Activated CD8-positive, alpha-beta memory T cell treated with anti-CD3 and anti-CD28 coated beads, Interleukin-2, amount 10 ng/mL, durations not matched to agents 7 days and 5 days (primary cell): Measurements from ENCODE around the gene GABRR3. TPM values are rescaled to one million over a fixed set of nuclear protein-coding genes. Genes with fewer than 3 reads are reported as not detected.
"Not testable (repeated sequence)": the region's sequence is repeated elsewhere in the genome, so short reads cannot be mapped to it uniquely, and the experiment has no call there.

ENCODE experiments used
- ATAC-seq: fragments of 150-1000 bp; cut with Tn5 transposase; one replicate; pipeline ENCODE4 v1.10.0; 2021; ENCODE audit warnings: moderate library complexity
- CTCF ChIA-PET: fragments of 350-600 bp; sonication (Branson Sonifier 250); formaldehyde crosslinking; loops from one replicate; lab custom pipeline; 2021; ENCODE audit warnings: antibody characterized with exemption; lab: Charles Lee
- DNase-seq: peaks from one replicate; pipeline ENCODE4 v3.0.0-alpha.2; 2020
- H3K27ac Mint-ChIP-seq: one replicate; pipeline ENCODE4 v1.8.0; 2021; ENCODE audit warnings: mild to moderate bottlenecking, mixed read lengths
- H3K27me3 Mint-ChIP-seq: one replicate; pipeline ENCODE4 v1.8.0; 2021; ENCODE audit warnings: mixed read lengths
- H3K36me3 Mint-ChIP-seq: one replicate; pipeline ENCODE4 v1.8.0; 2021; ENCODE audit warnings: mild to moderate bottlenecking, mixed read lengths
- H3K4me1 Mint-ChIP-seq: one replicate; pipeline ENCODE4 v1.8.0; 2021; ENCODE audit warnings: mixed read lengths
- H3K4me3 Mint-ChIP-seq: one replicate; pipeline ENCODE4 v1.8.0; 2021; ENCODE audit warnings: mild to moderate bottlenecking, moderate library complexity, mixed read lengths
- H3K9me3 Mint-ChIP-seq: one replicate; pipeline ENCODE4 v1.8.0; 2022; ENCODE audit warnings: low read depth, mixed read lengths
- total RNA-seq, 2 experiments: library from RNA; stranded (reverse); gene quantifications; one replicate each; pipeline ENCODE4 v1.2.3, GENCODE V29; 2021

Gene GABRR3
- total RNA-seq, 2 experiments from 2014 or later, result not detected

DNA sequence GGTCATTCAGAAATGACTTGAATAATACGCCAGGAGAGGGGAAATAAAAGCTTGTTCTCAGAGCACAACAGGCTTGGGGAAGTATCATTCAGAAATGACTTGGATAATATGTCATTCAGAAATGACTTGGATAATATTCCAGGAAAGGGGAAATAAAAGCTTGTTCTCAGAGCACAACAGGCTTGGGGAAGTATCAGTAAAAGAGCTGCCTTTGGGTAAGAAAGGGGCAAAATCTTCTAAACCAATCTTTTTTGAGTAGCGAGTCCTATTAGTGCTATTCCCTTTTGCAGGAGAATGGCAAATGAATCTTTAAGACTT is 20.9 kb downstream of the GABRR3 start:
- Mint-ChIP-seq H3K36me3 (peaks cover 4% of the 10 kb centered on the region), H3K27me3 (peaks cover 4% of the 10 kb centered on the region), H3K27ac (no peak overlapping the region), H3K9me3 (peaks cover 1% of the 10 kb centered on the region), H3K4me3 (no peak overlapping the region), H3K4me1 (peaks cover 1% of the 10 kb centered on the region)
- DNase-seq (no peak), ATAC-seq (no peak)
- CTCF ChIA-PET, result interaction anchor here (0.6 to 6.3 kb wide), 4 partner anchors 8 to 24 kb away, joined by 3 to 49 read pairs (median 6); no protein-coding TSS in a partner anchor

GRCh38 chr3:98013411-98014267 is 21.5 kb downstream of the GABRR3 start:
- peaks cover 1% of the 10 kb centered on the region for H3K9me3 Mint-ChIP-seq
- no peak overlapping the region for H3K27ac Mint-ChIP-seq
- peaks cover 4% of the 10 kb centered on the region for H3K36me3 Mint-ChIP-seq

DNA sequence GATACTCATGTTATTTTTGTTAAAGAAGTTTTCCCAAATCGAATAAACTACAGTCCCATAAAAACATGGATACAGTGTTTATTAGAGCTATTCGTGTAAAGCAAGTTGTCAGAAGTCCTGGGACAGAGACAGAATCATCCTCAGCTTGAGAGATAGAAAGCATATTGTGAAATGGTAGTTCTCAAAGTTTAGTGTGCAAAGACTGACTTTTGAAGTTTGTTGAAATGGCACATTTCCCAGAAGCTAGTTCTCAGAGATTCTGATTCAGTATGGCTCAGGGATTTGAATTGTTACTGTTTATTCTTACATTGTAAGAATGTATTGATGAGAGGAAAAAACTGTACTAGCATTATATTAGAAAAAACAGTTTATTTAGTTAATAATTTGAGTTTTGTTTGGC is 22.1 kb downstream of the GABRR3 start:
- H3K4me1 Mint-ChIP-seq, result peaks cover 10% of the 10 kb centered on the region
- CTCF ChIA-PET, result interaction anchor here (0.5 to 6.3 kb wide), 3 partner anchors 10 to 25 kb away, joined by 5 to 49 read pairs (median 8); no protein-coding TSS in a partner anchor
- no peak for DNase-seq
- H3K36me3 Mint-ChIP-seq, result peaks cover 4% of the 10 kb centered on the region
- peaks cover 1% of the 10 kb centered on the region for H3K9me3 Mint-ChIP-seq
- no peak overlapping the region for H3K27ac Mint-ChIP-seq
- H3K27me3 Mint-ChIP-seq, result peaks cover 4% of the 10 kb centered on the region
- H3K4me3 Mint-ChIP-seq, result no peak overlapping the region
- ATAC-seq, result no peak

More at GRCh38 chr3:98013411-98014267, 21.5 kb downstream of the GABRR3 start:
- Mint-ChIP-seq H3K4me3 (no peak overlapping the region), H3K27me3 (peaks cover 4% of the 10 kb centered on the region), H3K4me1 (peaks cover 6% of the 10 kb centered on the region)
- CTCF ChIA-PET, result interaction anchor here (0.6 to 6.3 kb wide), 4 partner anchors 9 to 24 kb away, joined by 3 to 49 read pairs (median 6); no protein-coding TSS in a partner anchor
- DNase-seq, result no peak
- no peak for ATAC-seq

GRCh38 chr3:98010883-98011449 is 24.1 kb downstream of the GABRR3 start:
- H3K27me3 Mint-ChIP-seq, H3K4me3 Mint-ChIP-seq, DNase-seq, ATAC-seq, H3K27ac Mint-ChIP-seq, H3K9me3 Mint-ChIP-seq, H3K36me3 Mint-ChIP-seq: not testable (repeated sequence)
- CTCF ChIA-PET, result interaction anchor here (0.9 to 6.3 kb wide), 4 partner anchors 12 to 68 kb away, joined by 3 to 49 read pairs (median 3); no protein-coding TSS in a partner anchor
- H3K4me1 Mint-ChIP-seq, result peaks cover 24% of the 10 kb centered on the region

GRCh38 chr3:98010194-98010882 is 24.8 kb downstream of the GABRR3 start:
- H3K36me3 Mint-ChIP-seq, result peaks cover 2% of the 10 kb centered on the region
- H3K9me3 Mint-ChIP-seq, result peaks cover 1% of the 10 kb centered on the region
- peaks cover 4% of the 10 kb centered on the region for H3K27me3 Mint-ChIP-seq
- DNase-seq, result no peak
- ATAC-seq, result no peak
- H3K4me3 Mint-ChIP-seq, result no peak overlapping the region
- peaks cover 24% of the 10 kb centered on the region for H3K4me1 Mint-ChIP-seq
- CTCF ChIA-PET, result interaction anchor here (1.4 to 6.3 kb wide), 3 partner anchors 12 to 67 kb away, joined by 3 to 49 read pairs (median 3); no protein-coding TSS in a partner anchor
- H3K27ac Mint-ChIP-seq, result no peak overlapping the region

- CTCF ChIA-PET, result interaction anchor here (0.6 to 3.7 kb wide), 5 partner anchors 12 to 167 kb away, joined by 3 to 13 read pairs (median 5); no protein-coding TSS in a partner anchor
- Mint-ChIP-seq H3K4me1 (peaks cover 26% of the 10 kb centered on the region), H3K4me3 (no peak overlapping the region), H3K9me3 (peaks cover 1% of the 10 kb centered on the region), H3K27ac (peak overlapping the region; percentile 37), H3K36me3 (peaks cover 3% of the 10 kb centered on the region), H3K27me3 (peaks cover 4% of the 10 kb centered on the region)
- ATAC-seq, result no peak
- no peak for DNase-seq
These were observed 26.3 kb downstream of the GABRR3 start for GRCh38 chr3:98008855-98009254.

GRCh38 chr3:98005438-98005837 is 29.7 kb downstream of the GABRR3 start:
- H3K27me3 Mint-ChIP-seq, result no peaks in the 10 kb centered on the region
- no peak overlapping the region for H3K4me3 Mint-ChIP-seq
- CTCF ChIA-PET, result interaction anchor here (3.7 kb wide), 1 partner anchor 18 kb away, joined by 13 read pairs; no protein-coding TSS in a partner anchor
- H3K9me3 Mint-ChIP-seq, result no peaks in the 10 kb centered on the region
- H3K36me3 Mint-ChIP-seq, result peaks cover 8% of the 10 kb centered on the region
- no peak for ATAC-seq
- no peak overlapping the region for H3K27ac Mint-ChIP-seq
- no peak for DNase-seq
- peaks cover 34% of the 10 kb centered on the region for H3K4me1 Mint-ChIP-seq

DNA sequence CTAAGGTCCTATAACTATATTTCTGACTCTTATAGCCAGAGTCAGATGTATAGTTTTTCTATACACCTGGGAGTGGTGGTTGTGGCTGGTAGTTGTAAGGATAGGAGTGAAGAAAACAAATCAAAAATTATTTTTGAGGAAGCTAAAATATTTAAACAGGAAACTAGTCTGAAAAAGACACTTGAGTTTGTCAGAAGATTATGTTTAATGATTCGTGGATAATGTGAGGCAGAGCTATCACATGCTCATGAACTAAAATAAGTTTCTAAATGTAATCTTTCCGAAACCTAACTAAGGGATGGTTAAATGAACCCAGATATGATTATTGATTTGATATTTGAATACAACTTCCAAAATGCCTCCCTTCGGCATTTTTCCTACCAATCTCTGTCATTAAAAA is 30.4 kb downstream of the GABRR3 start:
- no peak for ATAC-seq
- Mint-ChIP-seq H3K27ac (no peak overlapping the region), H3K4me1 (peaks cover 34% of the 10 kb centered on the region), H3K9me3 (no peaks in the 10 kb centered on the region), H3K36me3 (peaks cover 9% of the 10 kb centered on the region), H3K27me3 (no peaks in the 10 kb centered on the region), H3K4me3 (no peak overlapping the region)
- no peak for DNase-seq
- CTCF ChIA-PET, result interaction anchor here (2.3 kb wide), 1 partner anchor 18 kb away, joined by 7 read pairs; no protein-coding TSS in a partner anchor

DNA sequence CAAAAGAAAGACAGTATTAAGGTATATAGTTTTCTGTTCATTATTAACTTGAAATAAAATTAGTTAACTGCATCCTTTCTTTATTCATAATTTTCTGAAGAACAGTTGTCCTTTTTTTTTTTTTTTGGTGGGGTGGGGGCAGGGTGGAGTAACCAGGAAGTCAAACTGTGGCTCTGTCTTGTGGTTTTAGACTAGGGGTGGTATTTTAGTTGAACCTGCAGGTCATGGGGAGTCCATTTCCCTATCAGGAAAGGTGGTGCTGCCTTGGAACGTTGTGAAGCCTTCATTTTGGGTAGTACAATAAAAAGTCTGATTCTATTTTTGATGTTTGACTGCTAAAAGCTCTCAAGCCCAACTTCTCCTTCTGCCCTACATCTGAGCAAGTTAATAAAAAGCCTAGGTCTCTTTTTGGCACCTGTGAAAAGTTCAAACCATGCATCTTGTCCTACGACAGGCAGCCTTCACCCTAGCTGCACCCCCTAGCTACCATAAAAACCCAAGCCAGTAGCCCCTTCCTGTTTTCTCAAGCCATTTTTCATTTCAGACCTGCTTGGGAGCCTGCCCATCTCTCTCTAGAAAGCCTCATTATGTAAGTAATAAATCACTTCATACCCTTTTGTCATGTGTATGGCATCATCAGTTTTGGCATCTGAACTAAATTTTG is 31.7 kb downstream of the GABRR3 start:
- peaks cover 28% of the 10 kb centered on the region for H3K4me1 Mint-ChIP-seq
- H3K27ac Mint-ChIP-seq, result peak overlapping the region; percentile 82
- CTCF ChIA-PET, result interaction anchor here (0.7 to 2.3 kb wide), 2 partner anchors 9 to 19 kb away, joined by 5 to 7 read pairs; no protein-coding TSS in a partner anchor
- no peak for DNase-seq
- H3K9me3 Mint-ChIP-seq, result no peaks in the 10 kb centered on the region
- peak; percentile 65 for ATAC-seq
- H3K4me3 Mint-ChIP-seq, result no peak overlapping the region
- peaks cover 3% of the 10 kb centered on the region for H3K27me3 Mint-ChIP-seq
- H3K36me3 Mint-ChIP-seq, result peaks cover 13% of the 10 kb centered on the region

DNA sequence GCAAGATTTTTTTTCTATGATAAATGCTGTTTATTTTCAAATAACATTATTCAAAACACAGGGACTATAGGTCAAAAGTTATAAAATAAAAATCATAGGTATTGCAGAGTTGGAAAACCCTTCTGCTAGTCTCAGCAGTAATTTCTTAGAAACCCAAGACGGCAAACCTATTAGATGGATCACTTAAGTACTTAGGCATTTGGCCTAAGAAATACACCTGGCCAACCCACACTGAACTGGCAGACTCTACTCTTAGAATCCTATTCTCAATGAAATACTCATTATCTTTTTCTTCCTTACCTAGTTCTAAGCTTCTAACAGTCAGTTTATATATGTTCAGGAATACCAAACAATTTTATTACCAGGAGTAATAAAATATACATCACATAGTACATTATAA is 32.4 kb downstream of the GABRR3 start:
- H3K4me1 Mint-ChIP-seq, result peaks cover 24% of the 10 kb centered on the region
- CTCF ChIA-PET, result interaction anchor here (0.7 kb wide), 1 partner anchor 10 kb away, joined by 5 read pairs; no protein-coding TSS in a partner anchor
- H3K9me3 Mint-ChIP-seq, result no peaks in the 10 kb centered on the region
- no peak overlapping the region for H3K4me3 Mint-ChIP-seq
- ATAC-seq (no peak), DNase-seq (no peak)
- H3K27me3 Mint-ChIP-seq, result peaks cover 3% of the 10 kb centered on the region
- peaks cover 13% of the 10 kb centered on the region for H3K36me3 Mint-ChIP-seq
- no peak overlapping the region for H3K27ac Mint-ChIP-seq

GRCh38 chr3:97999994-98000393 is 35.1 kb downstream of the GABRR3 start:
- no peak for ATAC-seq
- H3K36me3 Mint-ChIP-seq, result peaks cover 13% of the 10 kb centered on the region
- peaks cover 19% of the 10 kb centered on the region for H3K4me1 Mint-ChIP-seq
- no peak overlapping the region for H3K4me3 Mint-ChIP-seq
- DNase-seq, result no peak
- H3K9me3 Mint-ChIP-seq, result no peaks in the 10 kb centered on the region
- CTCF ChIA-PET, result interaction anchor here (1.1 to 1.7 kb wide), 2 partner anchors 8 to 14 kb away, joined by 3 to 5 read pairs; no protein-coding TSS in a partner anchor
- H3K27ac Mint-ChIP-seq, result no peak overlapping the region
- H3K27me3 Mint-ChIP-seq, result peaks cover 3% of the 10 kb centered on the region

- Mint-ChIP-seq H3K27ac (no peak overlapping the region), H3K27me3 (peaks cover 3% of the 10 kb centered on the region), H3K4me3 (no peak overlapping the region), H3K9me3 (no peaks in the 10 kb centered on the region), H3K4me1 (peaks cover 18% of the 10 kb centered on the region), H3K36me3 (peaks cover 13% of the 10 kb centered on the region)
- CTCF ChIA-PET, result interaction anchor here (1.1 to 1.7 kb wide), 3 partner anchors 9 to 25 kb away, joined by 3 to 5 read pairs (median 3); no protein-coding TSS in a partner anchor
- no peak for DNase-seq
- ATAC-seq, result no peak
These were observed 36.0 kb downstream of the GABRR3 start for GRCh38 chr3:97999103-97999502.
